DMS79 (cell line): ENCODE results near the gene PAM16.
A peak's percentile ranks its signal among the peaks of the same experiment; 100 is the strongest.

Experiments used
- DNase-seq: peaks from one replicate; lab custom pipeline; 2025; lab: John Stamatoyannopoulos, UW

Gene PAM16

GRCh38 chr16:4298761-4299522 is 52.2 kb downstream of the PAM16 start:
- no peak for DNase-seq

GRCh38 chr16:4297480-4297879 is 53.6 kb downstream of the PAM16 start:
- DNase-seq = no peak

GRCh38 chr16:4295581-4295980 is 55.5 kb downstream of the PAM16 start:
- no peak for DNase-seq

GRCh38 chr16:4293822-4294457 is 57.2 kb downstream of the PAM16 start:
- DNase-seq = peak; percentile 68

- no peak for DNase-seq
Observed at GRCh38 chr16:4293181-4293716, 57.9 kb downstream of the PAM16 start.

GRCh38 chr16:4291699-4292098 is 59.4 kb downstream of the PAM16 start:
- DNase-seq = no peak
